Stimulated activated CD4-positive, alpha-beta T cell treated with anti-CD3 and anti-CD28 coated beads, Interleukin-12 subunit alpha, Interleukin-12 subunit beta, amount 100 ng/mL, for 4 hours (primary cell): ENCODE results near the gene MRPL50.

Experiments used
- DNase-seq: peaks from one replicate; pipeline ENCODE4 v3.0.0-alpha.2; 2020

Gene MRPL50

DNA sequence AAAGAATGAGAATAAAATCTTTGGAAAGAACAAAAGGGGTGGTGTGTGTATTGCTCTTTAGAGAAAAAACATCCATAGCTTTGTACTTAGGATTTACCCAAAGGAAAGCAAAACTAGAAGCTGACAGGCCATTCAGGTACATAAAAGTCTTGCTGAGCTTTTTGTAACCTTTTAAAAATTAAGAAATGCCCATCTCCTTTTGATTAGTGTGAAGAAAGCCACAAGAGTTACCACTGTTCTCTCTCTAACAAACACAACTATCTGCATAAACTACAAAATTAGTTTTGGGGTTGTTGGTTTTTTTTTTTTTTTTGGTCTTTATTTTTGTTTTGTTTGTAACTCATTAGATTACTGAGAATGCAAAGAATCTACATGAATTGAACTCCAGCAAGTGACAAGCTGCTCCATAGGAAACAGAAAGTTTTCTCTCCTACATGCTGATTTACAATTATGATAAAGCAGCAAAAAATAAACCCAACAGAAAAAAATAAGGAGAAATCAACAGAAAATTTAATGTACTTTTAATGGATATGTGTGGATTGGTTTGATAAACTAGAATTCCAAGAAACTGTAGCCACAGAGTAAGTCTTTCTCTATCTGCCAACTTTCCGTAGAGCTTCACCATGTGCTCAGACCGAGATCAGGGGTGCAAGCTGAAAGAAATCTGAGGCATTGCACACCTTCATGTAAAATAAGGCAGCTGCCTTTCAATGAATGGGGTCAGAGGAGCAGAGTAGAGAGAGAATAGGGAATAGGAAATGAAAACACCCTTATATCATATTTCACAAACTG, 25.9 kb downstream of the MRPL50 start:
- DNase-seq, result no peak

DNA sequence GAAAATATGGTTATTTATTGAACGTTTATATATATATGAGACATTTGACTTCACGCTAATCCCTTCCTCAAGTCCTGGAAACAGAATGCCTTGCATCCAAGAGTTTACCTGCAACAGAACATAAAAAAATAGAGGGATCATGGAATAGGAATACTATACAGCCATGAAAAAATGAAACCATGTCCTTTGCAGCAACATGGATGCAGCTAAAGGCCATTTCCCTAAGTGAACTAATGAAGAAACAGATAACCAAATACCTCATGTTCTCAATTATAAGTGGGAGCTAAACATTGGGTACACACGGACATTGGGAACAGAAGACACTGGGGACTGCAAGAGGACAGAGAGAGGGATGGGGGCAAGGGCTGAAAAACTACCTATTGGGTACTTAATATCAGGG, 26.6 kb downstream of the MRPL50 start:
- DNase-seq, result no peak

DNA sequence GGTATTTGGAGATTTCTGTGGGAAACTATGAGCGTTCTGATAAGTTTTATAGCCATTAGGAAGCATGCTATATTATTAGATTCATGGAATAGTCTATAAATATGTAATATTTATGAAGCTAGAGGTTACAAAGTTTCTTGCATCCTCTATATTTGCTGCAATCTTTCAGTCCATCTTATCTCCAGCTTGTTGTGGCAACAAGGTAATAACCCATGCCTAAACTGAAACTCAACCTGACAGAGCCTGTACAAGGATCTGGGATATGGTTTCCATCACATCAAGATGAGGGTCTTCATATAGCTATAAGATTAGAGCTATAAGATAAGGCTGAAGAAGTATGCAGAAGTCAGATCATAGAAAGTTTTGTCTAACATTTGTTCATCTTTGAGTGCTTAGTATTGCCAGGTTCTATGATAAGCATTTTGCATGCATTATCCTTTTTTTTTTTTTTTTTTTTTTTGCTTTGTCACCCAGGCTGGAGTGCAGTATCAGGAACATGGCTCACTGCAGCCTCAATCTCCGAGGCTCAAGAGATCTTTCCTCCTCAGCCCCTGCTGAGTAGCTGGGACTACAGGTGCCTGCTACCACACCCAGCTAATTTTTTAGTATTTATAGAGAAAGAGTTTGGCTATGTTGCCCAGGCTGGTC, 28.4 kb downstream of the MRPL50 start:
- no peak for DNase-seq

GRCh38 chr9:101369286-101369685, 29.1 kb downstream of the MRPL50 start:
- no peak for DNase-seq

GRCh38 chr9:101367323-101367722, 31.1 kb downstream of the MRPL50 start:
- DNase-seq, result no peak

DNA sequence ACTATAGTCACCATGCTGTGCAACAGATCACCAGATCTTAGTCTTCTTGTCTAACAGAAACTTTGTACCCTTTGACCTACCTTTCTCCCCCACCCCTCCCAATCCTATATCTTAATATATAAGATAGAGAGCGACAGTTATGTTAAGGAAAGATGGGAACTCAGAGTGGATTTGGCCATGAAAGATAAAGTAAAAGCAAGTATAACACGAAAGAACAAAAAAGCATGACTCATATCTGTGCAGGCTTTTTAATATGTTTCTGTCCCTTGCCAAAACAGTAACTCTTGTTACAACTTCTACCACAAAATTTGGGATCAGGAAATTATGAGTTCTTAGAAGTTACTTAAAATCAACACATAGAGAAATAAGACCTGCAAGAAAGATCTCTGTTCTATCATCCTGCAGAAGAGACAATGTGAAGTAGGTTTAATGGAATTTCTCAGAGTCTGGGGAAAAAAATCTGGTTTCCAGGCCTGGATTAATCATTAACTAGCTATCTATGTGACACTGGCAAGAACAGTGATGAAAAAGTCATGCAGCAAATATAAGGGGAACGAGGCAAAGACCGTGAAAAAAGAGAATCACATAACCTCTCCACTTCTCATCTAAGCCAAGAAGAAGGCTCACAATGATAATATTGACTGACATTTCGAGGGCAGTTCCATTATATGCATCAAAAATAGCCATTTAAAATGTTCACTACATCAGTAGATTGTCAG, 32.2 kb downstream of the MRPL50 start:
- DNase-seq, result no peak

DNA sequence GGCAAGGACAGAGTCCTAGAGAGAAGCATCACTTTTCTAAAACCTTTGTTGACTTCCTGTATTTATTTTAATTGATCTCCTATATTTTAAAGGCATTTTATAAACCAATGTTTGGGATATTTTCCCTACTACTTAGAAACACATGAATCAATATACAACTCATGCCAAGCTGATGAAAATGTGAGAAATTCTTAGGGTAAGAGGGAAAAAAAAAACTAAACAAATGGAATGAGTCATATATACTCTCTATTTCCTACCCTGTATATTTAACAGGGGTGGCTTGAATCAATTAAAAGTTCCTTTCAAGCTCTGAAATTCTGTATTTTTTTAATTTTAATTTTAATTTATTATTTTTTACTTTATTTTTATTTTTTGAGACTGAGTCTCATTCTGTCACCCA, 33.2 kb downstream of the MRPL50 start:
- DNase-seq, result no peak

GRCh38 chr9:101362450-101362849, 36.0 kb downstream of the MRPL50 start:
- DNase-seq, result no peak

GRCh38 chr9:101360647-101361046, 37.8 kb downstream of the MRPL50 start:
- DNase-seq, result no peak

DNA sequence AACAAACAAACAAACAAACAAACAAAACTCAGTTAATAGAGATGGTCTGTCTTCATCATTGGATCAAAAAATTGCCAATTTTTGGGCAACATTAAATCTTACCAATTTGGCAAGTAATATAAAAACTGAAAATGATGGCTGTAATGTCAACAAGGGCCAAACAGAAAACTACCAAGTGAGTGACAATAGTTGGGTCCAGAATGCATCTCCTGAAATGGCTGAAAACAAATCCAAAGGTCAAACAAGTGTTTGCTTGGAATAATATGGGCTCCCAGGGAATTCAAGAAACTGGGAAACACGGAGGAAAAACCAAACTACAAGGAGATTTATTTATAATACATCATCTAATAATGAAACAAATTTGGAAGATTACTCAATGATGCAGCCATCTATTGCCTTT, 38.7 kb downstream of the MRPL50 start:
- no peak for DNase-seq

DNA sequence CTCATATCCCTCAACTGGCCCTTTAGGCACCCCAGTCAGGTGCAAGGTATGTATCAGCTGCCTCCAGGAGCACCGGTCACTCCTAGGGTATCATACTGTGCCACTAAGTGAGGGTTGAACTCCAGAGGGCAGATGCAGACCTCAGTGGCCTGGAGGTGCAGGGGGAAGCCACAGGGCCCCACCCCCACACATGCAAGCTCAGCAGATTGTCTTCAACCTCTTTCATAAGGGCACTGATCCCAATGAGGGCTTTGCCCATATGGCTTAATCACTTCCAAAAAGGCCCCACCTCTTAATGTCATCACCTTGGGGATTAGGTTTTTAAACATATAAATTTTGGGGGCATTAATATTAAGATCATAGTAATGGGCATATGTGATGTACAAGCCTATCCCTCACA, 41.8 kb downstream of the MRPL50 start:
- DNase-seq, result no peak

GRCh38 chr9:101354765-101355708, 43.4 kb downstream of the MRPL50 start:
- DNase-seq, result no peak

GRCh38 chr9:101354143-101354764, 44.2 kb downstream of the MRPL50 start:
- no peak for DNase-seq

DNA sequence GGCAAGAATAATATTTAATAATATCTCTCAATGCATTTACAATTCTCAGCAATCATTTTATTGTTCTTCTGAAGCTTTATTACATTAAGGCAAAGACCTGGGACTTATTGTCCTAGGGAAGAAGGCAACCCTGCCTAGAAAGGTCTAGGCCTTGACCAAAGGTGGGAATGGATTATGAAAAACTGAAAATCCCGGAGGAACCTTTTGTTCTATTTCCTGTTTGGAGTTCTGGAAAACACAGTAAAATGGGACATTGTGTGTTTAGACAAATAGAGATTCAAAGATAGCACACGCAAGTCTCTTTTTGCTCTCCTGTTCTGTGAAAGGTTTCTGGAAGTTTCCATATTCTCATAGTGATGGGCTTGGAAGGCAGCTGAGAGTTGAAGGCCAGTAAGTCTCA, 44.7 kb downstream of the MRPL50 start:
- no peak for DNase-seq

DNA sequence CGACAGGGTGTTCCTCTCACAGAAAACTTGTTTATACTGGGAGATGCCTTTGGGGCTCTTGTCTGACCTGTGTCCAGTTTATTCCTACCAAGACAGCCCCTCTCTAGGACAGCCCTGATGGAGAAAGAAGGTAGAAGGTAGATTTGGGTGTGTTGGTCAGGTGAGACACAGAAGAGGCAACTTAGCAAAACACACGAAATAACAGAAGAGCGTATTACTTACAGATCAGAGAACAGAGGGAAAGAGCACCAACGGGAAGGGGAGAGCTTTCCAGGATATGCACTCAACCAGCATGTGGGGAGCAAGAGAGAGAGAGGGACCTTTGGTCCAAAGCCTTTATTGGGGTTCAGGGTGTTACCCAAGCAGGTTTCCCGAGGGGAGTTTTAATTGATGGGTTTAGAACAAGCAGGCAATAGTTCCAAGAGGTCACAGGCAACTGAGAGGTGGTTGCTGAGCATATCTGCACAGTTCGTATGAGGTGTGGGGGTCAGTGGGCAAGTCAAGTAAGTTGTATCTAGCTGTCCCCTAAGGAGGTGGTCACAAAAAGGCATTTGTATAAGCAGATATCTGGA, 45.4 kb downstream of the MRPL50 start:
- DNase-seq, result no peak

DNA sequence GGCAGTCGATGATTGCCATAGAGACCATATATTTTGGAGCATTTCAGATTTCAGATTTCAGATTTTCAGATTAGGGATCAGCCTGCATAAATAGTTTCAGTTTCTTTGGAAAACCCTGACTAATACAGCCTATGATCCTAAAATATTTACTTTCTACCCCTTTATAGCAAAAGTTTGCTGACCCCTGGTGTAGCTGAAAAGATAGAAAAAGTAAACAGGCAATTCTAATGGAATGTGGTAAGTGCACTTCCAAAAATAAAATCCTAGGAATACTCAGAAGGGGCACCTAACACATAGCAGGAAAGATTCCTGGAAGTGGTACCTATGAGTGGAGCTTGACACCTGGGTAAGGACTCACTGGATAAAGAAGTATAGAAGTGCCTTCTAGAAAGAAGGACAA, 48.1 kb downstream of the MRPL50 start:
- no peak for DNase-seq

GRCh38 chr9:101342595-101342994, 55.8 kb downstream of the MRPL50 start:
- no peak for DNase-seq

- DNase-seq, result no peak
These were observed 56.5 kb downstream of the MRPL50 start for GRCh38 chr9:101341958-101342357.
